Ovary (tissue), 9 donors: ENCODE results near the gene ABCA2. TPM values are rescaled to one million over a fixed set of nuclear protein-coding genes. Genes with fewer than 3 reads are reported as not detected.
A peak's percentile ranks its signal among the peaks of the same experiment; 100 is the strongest.

Source experiments
- DNase-seq, 5 donors: peaks; one replicate each; pipeline ENCODE4 v3.0.0-alpha.2; 2019 to 2020
- H3K27ac ChIP-seq, 2 donors: fragments of 200-600 bp; one replicate each; pipeline versions ENCODE4 v1.5.1 to v1.8.0; 2019 to 2022
- H3K27me3 ChIP-seq: fragments of 200-600 bp; one replicate; pipeline ENCODE4 v1.8.0; 2022
- H3K36me3 ChIP-seq: fragments of 200-600 bp; sonication (generic); one replicate; pipeline ENCODE4 v1.5.1; 2019
- H3K4me1 ChIP-seq: one replicate; pipeline ENCODE4 v1.8.1; 2013; ENCODE audit warnings: mild to moderate bottlenecking, moderate library complexity; ENCODE audit not compliant: insufficient read depth
- H3K4me3 ChIP-seq: fragments of 200-600 bp; sonication (generic); one replicate; pipeline ENCODE4 v1.5.1; 2017
- H3K9me3 ChIP-seq, 2 donors: fragments of 200-600 bp in 1 of 2; sonication (generic) in 1 of 2; one replicate each; pipeline versions ENCODE4 v1.5.1 to v1.8.1; 2013 to 2019; ENCODE audit warnings: mild to moderate bottlenecking in 1 of 2, moderate library complexity in 1 of 2
- EP300 ChIP-seq: sonication (generic); formaldehyde crosslinking; IDR thresholded peaks from one replicate; pipeline ENCODE4 v1.6.1; 2017; ENCODE audit warnings: antibody characterized with exemption
- POLR2A ChIP-seq: fragments of 450-650 bp; IDR thresholded peaks from one replicate; pipeline ENCODE4 v1.6.1; 2017; ENCODE audit warnings: antibody characterized with exemption, mild to moderate bottlenecking, moderate library complexity
- WGBS, 3 donors: extraction: QIAGEN DNeasy Blood & Tissue Kit in 1 of 3; methylation state at CpG; one replicate each; pipeline versions ENCODE4 v1.1.5 to v1.1.7; 2013 to 2017; 5-methylcytosine and 5-hydroxymethylcytosine counted together
- intact Hi-C, 4 donors: fragments of 100-400 bp; cut with DNase I; formaldehyde crosslinking; loops; one replicate each; pipeline versions ENCODE4 v1.11.0 to v1.15.1; 2022 to 2023
- polyA plus RNA-seq, 2 donors: library from polyadenylated mRNA; stranded (reverse); fragments of 200-250 nt in 1 of 2; fragments of 350-450 nt in 1 of 2; fragmentation: Illumina TruSeq in 1 of 2; extraction: RNeasy Lipid Tissue Mini Kit (QIAGEN cat#74804) in 1 of 2; gene quantifications; one replicate each; pipeline ENCODE4 v1.2.3, GENCODE V29; 2013 to 2014
- total RNA-seq, 7 donors: library from RNA; depleted of rRNA in 2 of 7; stranded (reverse); fragments of >200 nt in 2 of 7; fragmentation: NEBNext Ultra II Directional in 3 of 7; extraction: Animal tissue kit (Norgen Biotek cat#: 25700) in 3 of 7; gene quantifications; one replicate each; pipeline versions ENCODE4 v1.1.0 to v1.2.4, GENCODE V29; 2016 to 2023
- TF ChIP-seq, protein P1 (sequence below), 3 donors: fragments of 450-650 bp in 2 of 3; fragments of 200-600 bp in 1 of 3; IDR thresholded peaks; one replicate each; pipeline versions ENCODE4 v1.5.1 to v1.8.0; 2016 to 2022; ENCODE audit warnings: antibody characterized with exemption in 3 of 3, mild to moderate bottlenecking in 1 of 3
- donor health status: DM: no; HTN: no; CAD: no; lungs with moderate emphysema.
- donor health status: DM: no; HTN: no; CAD: no.
- donor health status: Bipolar disorder and iron deficiency.
- donor health status: DM: yes; HTN: yes; CAD: no.
- donor health status: DM: no; HTN: no; CAD: no.
- donor health status: DM: yes; HTN: yes; CAD: no.

Gene ABCA2
- total and polyA plus RNA-seq, 9 donors, result 2.0 to 26.9 (median 12.3) TPM

DNA sequence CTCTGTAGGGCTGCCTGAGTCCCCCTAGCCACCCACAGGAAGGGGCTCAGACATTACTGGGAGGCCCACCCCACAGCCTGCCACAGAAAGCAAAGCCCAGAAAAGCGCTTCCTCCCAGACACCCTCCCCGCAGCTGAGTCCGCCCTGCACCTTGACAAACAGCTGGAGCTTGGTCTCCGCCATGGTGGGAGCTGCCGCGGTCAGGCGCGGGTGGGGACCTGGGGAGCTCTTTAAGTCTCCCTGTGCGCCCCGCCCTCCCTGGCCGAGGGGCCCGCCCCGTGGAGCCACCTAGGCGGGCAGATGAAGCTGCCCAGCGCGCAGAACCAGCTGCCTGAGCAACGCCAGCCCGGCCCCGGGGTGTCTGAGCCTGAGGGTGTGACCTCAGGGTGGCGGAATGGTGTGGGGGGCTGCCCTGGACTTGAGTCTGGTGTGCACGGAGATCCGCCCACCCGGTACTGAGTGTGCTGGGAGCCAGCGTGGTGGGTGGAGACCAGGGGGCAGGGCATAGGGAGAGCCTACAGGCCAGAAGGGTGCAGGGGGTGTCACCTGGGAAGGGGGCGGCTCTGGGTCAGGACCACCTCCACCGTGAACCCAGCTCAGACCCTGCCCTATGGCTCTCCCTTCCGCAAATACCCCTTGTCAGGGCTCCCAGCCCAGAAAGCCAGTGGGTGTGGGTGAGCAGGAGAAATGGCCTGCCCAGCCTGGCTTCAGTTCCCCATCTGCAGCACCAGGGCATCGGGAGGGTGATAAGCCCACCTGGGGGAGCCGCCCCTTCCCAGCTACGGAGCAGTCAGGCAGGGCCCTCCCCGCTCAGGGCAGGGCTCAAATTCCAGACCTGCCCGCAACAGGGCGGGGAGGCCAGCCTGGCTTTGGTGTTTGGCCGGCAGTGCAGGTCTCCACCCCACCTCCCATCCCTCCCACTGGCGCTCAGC, 31.4 kb downstream of the ABCA2 start, which contains the start of gene CLIC3:
Gene CLIC3 (minus strand): TSS at position 208 of the 932 bp plus-strand sequence. CDS start 25 bp downstream, at position 183.
- H3K4me3 ChIP-seq, result no peak within 1 kb of the TSS
- TF ChIP-seq, protein P1, sequence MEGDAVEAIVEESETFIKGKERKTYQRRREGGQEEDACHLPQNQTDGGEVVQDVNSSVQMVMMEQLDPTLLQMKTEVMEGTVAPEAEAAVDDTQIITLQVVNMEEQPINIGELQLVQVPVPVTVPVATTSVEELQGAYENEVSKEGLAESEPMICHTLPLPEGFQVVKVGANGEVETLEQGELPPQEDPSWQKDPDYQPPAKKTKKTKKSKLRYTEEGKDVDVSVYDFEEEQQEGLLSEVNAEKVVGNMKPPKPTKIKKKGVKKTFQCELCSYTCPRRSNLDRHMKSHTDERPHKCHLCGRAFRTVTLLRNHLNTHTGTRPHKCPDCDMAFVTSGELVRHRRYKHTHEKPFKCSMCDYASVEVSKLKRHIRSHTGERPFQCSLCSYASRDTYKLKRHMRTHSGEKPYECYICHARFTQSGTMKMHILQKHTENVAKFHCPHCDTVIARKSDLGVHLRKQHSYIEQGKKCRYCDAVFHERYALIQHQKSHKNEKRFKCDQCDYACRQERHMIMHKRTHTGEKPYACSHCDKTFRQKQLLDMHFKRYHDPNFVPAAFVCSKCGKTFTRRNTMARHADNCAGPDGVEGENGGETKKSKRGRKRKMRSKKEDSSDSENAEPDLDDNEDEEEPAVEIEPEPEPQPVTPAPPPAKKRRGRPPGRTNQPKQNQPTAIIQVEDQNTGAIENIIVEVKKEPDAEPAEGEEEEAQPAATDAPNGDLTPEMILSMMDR (IDR thresholded peaks at IDR 0.05), result no peak
- no peak for TF ChIP-seq POLR2A
- no peak for TF ChIP-seq EP300
- 18 to 24% (median 20%) methylated on average over 32 to 35 of the region's 35 CpGs for WGBS, 3 donors
- H3K27me3 ChIP-seq, result no peaks in the 10 kb centered on the region
- H3K4me1 ChIP-seq, result peaks cover 14% of the 10 kb centered on the region
- no peaks in the 10 kb centered on the region for H3K36me3 ChIP-seq
- peak within 1 kb of the TSS in 1 of 2 donors; percentile 14 for H3K27ac ChIP-seq
- H3K9me3 ChIP-seq, result no peaks in the 10 kb centered on the region
- intact Hi-C loops, result no loop called here
- peak in 1 of 5 donors; percentile 56 for DNase-seq

DNA sequence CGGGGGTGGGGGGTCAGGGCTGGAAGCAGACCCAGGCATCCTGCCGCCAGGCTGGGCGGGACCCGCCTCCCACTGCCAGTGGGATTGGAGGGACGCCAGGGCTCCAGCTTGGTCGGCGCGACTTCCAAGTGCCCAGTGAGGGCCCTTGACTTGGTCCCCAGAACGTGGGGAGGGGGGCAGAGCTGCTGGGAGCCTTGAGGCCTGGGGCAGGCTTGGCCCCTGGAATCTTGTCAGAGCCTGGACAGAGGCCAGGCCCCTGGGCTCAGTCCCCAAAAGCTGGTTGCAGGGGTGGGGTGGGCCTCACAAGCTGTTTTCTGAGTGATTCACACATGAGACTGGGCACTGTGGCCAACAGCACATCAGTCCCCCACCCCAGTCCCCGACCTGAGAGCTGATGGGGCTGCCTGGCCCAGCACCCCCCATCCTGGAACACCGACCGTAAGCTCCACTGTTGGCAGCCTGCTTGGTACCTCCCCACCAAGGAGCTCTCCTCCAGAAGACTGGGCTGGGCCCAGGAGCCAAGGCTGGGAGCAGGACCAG, 32.2 kb downstream of the ABCA2 start:
- Histone ChIP-seq H3K27ac (peak overlapping the region in 1 of 2 donors; percentile 14), H3K9me3 (no peaks in the 10 kb centered on the region), H3K4me1 (peaks cover 14% of the 10 kb centered on the region), H3K27me3 (no peaks in the 10 kb centered on the region), H3K36me3 (no peaks in the 10 kb centered on the region), H3K4me3 (no peak overlapping the region)
- WGBS, 3 donors, result 7 to 24% (median 17%) methylated on average over 9 to 12 of the region's 12 CpGs
- intact Hi-C loops, result no loop called here
- peak in 3 of 5 donors; percentile 59 to 74 (median 67) for DNase-seq
- TF ChIP-seq POLR2A, result no peak
- TF ChIP-seq, protein P1 (IDR thresholded peaks at IDR 0.05), result no peak
- TF ChIP-seq EP300, result no peak

DNA sequence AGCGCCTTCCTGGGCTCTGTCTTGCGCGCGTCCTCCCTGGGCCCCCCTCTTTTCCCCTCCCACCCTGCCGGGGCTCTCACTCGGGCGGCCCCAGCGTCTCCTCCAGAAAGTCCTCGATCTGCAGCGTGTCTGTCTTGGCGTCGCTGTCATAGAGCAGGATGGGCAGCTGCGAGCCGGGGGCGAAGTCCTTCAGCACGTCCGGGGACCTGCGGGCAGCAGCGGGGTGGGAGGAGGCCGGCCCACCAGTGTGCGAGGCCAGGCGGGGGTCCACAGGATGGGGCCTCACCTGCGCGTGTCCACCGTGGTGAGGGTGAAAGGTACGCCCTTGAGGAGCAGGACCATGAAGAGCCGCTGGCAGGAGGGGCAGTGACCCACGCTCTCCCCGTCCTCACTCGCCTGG, 32.7 kb downstream of the ABCA2 start:
- no peak for DNase-seq
- 29 to 34% (median 32%) methylated on average over 10 to 30 of the region's 30 CpGs for WGBS, 3 donors
- peaks cover 14% of the 10 kb centered on the region for H3K4me1 ChIP-seq
- no peaks in the 10 kb centered on the region for H3K9me3 ChIP-seq
- intact Hi-C loops, result no loop called here
- no peaks in the 10 kb centered on the region for H3K36me3 ChIP-seq
- TF ChIP-seq EP300 (no peak), POLR2A (no peak)
- TF ChIP-seq, protein P1 (IDR thresholded peaks at IDR 0.05), result no peak
- H3K27ac ChIP-seq, result no peak overlapping the region
- H3K4me3 ChIP-seq, result no peak overlapping the region
- no peaks in the 10 kb centered on the region for H3K27me3 ChIP-seq

DNA sequence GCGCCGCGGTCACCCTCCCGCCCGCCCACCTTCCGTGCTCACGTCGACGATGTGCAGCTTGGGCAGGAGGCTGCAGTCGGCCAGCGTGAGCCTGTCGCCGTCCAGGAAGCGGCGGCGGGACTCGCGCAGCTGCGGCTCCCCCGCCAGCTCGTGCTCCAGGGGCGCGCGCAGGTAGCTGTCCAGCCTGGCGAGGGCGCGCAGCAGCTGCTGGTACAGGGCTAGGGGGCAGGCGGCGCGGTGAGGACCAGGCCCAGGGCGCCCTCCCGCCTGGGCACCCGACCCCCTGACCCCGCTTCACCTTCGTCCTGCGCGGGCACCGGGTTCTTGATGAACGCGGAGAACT, 33.2 kb downstream of the ABCA2 start:
- WGBS, 3 donors, result 58 to 70% (median 67%) methylated on average over 18 to 40 of the region's 40 CpGs

More for the DNA sequence above, 33.2 kb downstream of the ABCA2 start:
- intact Hi-C loops, result no loop called here
- no peak for DNase-seq
- H3K27ac ChIP-seq, result no peak overlapping the region
- no peaks in the 10 kb centered on the region for H3K36me3 ChIP-seq
- H3K27me3 ChIP-seq, result no peaks in the 10 kb centered on the region
- peaks cover 14% of the 10 kb centered on the region for H3K4me1 ChIP-seq
- H3K4me3 ChIP-seq, result no peak overlapping the region
- TF ChIP-seq EP300, result no peak
- TF ChIP-seq, protein P1 (IDR thresholded peaks at IDR 0.05), result no peak
- TF ChIP-seq POLR2A, result no peak
- no peaks in the 10 kb centered on the region for H3K9me3 ChIP-seq
